Anterior cingulate cortex (tissue), 58 donors: ENCODE results near the gene TANC1.

Experiments used
- DNase-seq, 58 donors: peaks; one replicate each; lab custom pipeline; 2025; lab: John Stamatoyannopoulos, UW

The TANC1 gene

DNA sequence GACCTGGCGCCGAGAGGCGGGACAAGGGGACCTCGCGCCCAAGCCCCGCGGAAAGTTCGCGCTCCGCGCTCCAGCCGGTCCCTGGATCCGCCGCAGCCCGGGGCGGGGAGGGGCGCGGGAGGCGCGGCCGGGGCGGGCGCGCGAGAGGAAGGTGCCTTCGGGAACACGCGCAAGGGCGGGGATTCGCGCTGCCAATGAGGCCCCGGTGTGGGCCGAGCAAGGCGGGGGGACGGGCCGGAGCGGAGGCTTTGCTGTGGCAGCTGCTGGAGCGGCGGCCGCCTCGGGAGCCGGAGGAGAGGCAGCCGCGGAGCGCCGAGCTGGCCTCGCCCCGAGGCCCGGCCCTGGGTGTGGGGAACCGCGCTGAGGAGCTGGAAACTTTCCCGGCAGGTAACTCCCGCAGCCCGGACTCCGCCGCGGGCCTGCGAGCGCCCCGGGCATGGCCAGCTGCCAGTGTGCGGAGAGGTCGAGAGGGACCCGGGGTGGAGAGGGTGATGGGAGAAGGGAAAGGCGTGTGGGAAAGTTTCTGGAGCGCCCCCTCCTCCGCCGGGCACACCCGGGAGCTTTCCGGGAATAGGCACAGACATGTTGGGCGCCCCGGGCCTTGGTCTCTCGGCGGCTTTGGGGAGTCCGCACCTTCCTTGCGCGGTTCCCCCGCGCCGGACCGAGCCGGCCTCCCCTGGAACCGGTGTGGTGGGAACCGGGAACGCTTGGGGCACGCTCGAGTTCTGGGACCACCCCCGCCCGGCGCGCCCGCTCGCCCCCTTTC lies at the start of gene TANC1:
TSS of gene TANC1 (plus strand) at position 245 of the 766 bp plus-strand sequence. CDS start 97,271 bp downstream, outside the sequence.
- DNase-seq, result peak in 57 of 58 donors; percentile 15 to 94 (median 84)

DNA sequence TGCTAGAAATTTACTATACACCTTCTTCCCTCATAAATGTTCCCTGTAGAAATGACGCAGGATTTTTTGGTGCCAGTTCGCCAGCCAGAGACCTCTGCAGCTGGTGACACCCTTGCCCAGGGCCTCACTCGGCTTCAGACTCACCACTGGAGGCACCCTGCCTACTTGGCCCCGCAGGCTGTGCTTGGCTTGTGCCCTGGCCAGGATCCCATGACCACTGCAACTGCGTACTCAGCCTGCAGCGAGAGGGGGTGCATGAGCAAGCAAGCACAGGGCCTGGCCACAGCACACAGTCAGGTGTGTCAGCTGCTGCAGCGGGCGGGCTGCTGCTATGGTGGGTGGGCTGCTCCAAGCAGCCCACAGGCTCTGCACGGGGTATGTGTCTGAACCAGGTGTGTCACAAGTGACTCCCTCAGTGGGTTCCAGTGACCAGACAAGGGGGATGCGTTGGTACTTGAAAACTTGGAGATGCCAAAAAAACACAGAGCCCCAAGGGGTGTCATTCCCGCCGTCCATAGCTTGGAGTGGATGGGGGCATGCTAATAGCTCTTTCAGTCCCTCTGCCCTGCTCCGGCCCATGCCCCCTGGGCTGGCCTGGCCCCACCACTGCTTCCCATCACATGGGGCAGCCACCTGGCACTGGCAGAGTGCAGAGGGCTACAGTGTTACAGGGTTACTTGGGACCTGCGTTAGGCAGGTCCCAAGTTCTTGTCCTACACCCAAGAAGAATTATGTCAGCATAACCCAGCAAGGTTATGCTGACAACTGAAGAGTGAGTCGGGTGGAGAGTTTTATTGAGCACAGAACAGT lies 46.6 kb upstream of the TANC1 start:
- DNase-seq, result no peak

DNA sequence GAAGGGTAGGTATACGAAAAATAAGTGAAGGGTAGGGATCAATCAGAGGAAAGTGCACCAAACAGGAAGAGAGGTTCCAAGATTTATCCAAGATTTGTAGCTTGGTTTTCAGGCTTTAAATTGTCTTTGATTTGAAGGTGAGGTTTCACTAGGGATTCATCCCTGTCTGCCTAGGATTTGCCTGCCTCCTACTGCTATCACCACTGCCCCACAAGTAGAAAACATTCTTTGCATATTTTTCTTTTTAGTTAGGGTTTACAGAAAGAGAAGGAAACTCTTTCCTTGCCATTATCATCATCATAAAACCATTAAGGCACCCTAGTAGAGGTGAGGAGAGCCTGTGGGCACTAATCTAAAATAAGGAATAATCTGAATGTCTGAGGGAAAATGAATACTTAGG lies 45.8 kb upstream of the TANC1 start:
- DNase-seq, result no peak

DNA sequence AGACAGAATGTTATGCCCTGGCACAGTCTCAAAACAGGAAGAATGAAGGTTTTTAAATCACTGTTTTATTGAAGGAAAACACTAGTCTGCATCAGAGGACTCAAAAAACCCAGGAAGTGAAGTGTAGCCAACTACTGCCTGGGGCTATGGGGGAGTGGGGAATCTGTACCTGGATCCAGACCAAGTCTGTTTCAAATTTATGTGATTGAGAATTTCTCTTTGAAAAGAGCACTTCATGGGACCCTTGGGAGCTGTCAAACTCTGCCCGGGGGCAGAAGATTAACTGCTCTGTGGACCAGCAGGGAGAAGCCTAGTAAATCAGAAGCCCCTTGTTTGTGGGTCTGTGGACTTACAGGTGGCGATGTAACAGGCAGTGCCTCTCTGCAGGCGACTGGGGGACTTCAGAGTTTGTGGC lies 45.3 kb upstream of the TANC1 start:
- no peak for DNase-seq

DNA sequence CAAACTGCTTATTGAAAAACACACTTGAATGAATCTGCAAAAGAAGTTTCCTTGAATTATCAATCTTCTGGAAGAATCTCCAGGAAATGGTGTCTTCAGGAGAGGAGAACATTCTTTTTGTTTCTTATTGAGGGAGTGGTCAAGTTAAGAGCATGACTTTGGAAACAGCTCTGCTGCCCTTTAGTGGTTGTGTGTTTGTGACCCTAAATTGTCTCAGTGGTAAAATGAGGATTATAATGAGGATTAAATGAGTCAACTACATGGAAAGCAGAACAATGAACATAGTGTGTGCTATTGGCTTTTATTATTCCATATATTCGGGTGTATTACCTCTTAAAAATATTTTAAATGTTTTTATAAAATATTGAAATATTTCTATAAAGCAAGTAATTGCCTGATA lies 44.8 kb upstream of the TANC1 start:
- no peak for DNase-seq

DNA sequence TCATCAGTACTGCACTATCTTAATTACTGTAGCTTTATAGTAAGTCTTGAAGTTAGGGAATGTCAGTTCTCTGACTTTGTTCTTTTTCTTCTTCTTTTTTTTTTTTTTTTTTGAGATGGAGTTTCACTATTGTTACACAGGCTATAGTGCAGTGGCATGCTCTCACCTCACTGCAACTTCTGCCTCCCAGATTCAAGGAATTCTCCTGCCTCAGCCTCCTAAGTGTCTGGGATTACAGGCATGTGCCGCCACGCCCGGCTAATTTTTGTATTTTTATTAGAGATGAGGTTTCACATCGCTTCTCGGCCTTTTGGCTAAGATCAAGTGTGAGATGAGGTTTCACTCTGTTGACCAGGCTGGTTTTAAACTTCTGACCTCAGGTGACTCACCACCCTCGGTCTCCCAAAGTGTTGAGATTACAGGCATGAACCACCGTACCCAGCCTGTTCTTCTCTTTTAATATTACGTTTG lies 41.9 kb upstream of the TANC1 start:
- no peak for DNase-seq

DNA sequence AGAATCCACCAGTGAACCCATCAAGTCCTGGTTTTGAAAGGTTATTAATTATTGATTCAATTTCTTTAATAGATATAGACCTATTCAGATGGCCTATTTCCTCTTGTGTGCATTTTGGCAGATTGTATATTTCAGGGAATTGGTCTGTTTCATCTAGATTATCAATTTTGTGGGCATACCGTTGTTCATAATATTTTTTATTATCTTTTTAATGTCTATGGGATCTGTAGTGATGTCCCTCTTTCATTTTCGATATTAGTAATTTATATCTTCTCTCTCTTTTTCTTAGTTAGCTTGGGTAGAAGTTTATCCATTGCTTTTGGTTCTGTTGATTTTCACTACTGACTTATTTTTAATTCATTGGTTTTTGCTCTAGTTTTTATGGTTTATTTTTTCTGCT lies 39.9 kb upstream of the TANC1 start:
- no peak for DNase-seq

DNA sequence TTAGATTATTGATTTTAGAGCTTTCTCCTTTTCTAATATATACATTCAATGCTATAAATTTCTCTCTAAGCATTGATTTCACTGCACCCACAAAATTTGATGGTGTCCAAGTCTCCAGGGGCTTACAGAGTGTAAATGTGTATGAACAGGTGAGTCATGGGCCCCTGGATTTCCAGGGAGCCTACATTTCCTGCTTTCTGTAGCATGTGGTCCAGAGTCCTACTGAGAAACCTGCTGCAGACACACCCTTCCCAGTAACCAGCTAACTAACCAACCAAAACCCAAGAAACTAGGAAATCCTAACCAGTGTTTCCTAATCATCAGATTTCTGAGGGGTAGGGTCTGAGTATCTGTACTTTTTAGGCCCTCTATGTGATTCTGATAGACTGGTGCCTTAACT lies 39.5 kb upstream of the TANC1 start:
- DNase-seq, result no peak

DNA sequence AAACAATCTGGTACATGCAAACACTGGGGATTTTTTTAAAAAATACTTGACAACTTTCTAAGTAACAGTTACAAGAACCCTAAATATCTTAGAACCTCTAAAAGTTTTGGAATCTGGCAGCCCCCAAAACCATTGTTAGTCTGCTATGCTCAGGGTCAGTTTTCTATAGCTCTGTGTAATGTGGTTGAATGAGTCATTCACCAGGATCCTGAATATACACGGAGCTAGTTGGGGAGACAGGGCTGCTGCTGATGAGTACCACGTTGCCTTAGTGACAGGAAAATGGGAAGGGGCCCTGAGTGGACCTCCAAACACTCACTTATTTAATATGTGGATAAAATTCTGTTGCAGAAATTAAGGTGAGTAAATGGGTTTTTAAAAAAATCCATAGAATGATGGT lies 36.9 kb upstream of the TANC1 start:
- no peak for DNase-seq

DNA sequence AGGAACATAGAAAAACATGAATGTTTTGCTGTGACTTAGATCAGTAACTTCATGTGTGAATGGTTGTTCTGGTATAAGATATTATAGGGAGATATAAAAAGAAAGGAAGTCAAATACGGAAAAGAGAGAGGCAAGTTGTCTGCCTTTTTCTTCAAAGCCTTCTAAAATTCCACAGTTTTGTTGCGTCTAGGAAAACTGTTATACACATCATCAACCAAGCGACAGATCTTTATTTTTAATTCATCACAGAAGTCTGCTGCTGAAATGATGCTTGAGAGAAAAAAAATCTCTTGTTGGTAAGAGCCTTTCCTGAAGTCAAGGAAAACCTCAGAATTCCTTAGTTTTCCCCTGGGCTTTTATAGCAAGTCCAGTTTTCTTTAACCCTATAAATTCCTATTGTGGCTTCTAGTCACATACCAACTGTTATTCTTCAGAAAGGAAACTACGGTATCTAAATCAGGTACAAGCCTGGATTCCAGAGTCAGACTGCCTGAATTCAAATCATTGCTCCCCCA lies 36.3 kb upstream of the TANC1 start:
- DNase-seq, result no peak

DNA sequence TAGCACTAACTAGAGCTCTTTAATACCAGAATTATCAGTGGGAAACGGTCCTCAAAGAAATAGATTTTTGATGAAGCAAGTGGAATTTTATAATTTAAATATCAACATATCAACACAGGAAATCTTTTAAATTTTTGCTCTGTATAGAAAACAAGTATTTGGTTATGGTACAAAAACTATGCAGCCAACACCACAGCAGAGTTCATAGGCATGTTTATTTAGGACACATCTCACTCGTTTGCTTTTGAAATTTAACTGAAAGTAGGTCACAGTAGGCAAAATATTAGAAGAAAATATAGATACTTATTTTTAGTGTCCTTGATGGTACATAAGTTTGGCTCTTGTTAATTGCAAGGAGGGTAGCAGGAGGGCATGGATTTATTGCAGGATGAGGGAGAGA lies 34.3 kb upstream of the TANC1 start:
- no peak for DNase-seq

DNA sequence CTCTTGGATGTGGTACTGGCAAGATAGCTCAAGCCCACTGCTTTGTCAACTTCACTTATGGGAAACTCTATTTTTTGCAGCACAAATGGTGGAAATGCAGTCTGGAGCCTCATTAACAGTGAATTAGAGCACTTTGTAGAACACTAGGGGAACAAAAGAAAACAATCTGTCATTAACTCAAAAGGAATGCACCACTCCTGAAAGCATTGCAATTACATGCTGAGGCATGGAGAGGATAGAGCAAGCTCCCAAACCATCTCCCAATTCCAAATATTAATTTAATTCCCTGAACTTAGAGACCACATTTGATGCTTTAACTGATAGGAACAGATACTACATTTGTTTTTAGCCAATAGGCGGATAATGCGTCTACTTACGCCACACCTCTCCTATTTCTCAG lies 32.8 kb upstream of the TANC1 start:
- DNase-seq, result no peak

DNA sequence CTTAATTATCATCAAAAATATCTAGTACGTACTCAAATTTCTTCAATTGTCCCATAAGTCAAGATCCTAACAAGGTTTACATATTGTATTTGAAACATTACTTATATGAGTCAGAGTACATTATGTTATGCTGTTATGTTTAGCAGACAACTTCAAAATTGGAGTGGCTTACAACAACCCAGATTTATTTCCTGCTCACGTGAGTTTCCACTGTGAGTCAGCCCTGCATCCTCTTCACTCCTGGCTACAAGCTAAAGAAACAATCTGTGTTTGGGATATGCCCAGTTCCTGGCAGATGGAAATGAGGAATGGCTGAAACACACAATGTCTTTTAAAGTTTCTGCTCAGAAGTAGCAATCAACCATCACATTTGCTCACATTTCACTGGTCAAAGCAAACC lies 31.5 kb upstream of the TANC1 start:
- DNase-seq, result peak in 4 of 58 donors; percentile 3 to 10 (median 10)

DNA sequence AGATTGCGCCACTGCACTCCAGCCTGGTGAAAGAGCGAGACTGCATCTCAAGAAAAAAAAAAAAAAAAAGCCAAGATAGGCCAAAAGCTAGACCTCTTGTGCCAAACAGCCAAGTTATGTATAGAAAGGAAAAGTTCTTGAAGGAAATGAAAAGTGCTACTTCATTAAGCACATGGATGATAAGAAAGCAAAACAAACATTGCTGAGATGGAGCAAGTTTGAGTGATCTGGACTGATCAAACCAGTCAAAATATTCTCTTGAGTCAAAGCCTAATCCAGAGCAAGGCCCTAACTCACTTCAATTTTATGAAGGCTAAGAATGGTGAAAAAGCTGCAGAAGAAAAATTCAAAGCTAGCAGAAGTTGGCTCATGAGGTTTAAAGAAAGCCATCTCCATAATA lies 28.1 kb upstream of the TANC1 start:
- DNase-seq, result no peak

DNA sequence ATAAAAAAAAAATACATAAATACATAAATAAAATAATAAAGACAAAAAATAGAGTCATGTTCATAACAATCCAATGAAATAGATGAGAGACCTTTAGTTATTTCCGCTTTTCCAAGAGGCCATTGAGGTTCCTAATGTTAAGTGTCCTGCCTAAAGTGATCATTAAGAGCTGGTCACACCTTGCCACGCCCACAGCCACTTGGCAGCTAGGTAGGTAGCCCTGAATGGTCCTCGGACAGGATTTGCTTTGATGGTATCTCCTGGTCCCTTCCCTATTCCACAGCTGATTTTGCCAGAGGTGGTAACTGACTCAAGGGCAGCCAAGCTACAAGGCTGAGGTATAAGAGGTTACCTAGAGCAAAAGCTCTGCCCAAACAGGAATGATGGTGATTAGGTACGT lies 24.5 kb upstream of the TANC1 start:
- no peak for DNase-seq

DNA sequence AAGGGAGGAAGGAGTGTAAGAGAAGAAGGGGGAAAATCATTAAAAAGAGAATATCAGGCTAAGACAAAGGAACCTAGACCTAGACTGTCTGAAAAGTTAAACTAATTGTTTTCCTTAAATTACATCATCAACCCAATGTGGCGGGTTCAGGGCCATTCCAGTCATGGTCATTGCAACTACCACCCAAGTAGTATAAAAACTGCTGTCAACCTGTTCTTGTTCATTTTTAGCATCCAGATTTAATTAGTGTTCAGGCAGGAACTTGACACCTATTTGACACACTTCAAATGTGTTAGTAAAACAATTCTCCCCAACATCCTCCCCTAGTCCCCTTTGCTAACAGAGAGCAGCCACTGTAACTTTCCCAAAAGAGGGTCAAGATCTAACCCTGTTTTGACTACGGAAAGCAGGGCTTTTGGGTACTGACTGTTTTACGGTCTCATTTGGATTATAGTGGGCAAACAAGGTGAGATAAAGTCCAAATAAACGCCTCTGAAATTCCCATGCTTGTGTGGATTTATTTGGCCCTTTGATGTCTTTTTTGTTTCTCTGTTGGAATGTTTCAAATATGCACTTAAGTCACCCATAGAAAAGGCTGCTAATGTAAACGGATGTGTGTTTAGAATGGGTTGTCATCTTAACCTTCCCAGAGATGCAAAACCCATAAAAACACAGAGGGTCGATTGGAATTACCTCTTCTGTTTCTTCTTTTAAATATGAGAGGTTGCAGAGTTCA lies 19.3 kb upstream of the TANC1 start:
- DNase-seq, result no peak

DNA sequence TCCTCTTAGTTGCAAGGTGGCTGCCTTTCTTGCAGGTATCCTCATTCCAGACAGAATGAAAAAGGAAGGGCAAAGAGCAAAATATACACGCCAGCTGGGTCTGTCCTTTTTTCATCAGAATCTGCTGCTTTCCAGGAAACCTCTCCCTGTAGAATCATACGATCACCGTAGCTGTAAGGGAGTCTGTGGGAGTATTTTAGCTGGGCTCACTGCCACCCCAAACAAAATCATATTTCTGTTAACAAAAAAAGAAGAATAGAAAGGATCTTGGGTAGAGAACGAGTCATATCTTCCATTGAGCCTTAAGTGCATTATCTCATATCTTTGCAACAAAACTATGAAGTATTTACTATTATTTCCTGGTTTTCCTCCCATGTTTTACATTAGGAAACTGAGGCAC lies 15.0 kb upstream of the TANC1 start:
- DNase-seq, result peak in 1 of 58 donors; percentile 4

DNA sequence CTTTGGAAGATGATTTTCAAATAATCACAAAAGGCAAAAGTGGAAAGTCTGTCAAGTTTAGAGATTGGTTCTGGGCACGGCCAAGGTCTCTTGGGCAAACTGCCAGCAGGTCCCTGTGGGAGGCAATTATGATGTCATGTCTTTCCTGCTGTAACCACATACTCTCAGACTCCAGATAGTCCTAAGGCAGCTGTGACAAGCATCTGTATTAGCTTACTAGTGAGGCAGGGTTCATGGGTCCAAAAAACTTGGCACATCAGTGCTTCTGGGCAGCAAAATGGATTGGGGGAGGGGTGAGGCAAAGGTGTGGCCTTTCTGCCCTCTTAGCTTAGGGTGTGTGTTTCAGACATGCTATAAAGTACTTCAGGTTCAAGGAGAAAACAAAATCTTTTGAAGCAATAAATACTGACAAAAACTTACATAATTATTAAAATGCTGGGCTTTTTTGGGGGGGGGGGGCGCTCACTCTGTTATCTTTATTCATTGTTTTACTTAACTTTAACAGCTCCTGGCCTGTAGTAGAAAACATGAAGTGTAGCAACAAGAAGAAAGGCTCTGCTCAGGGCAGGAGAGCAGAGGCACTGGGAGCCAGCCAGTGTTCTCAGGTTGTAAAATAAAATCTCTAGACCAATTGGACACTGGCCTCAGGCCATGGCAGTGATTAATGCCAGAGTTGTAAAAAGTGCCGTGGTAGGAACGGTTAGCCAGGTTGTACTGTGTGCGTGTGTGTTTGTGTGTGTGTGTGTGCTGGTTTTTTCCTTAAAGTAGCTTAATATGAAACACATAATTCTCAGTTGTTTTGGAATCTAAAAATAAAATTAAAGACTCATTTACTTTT lies 14.3 kb upstream of the TANC1 start:
- peak in 9 of 58 donors; percentile 2 to 55 (median 7) for DNase-seq

DNA sequence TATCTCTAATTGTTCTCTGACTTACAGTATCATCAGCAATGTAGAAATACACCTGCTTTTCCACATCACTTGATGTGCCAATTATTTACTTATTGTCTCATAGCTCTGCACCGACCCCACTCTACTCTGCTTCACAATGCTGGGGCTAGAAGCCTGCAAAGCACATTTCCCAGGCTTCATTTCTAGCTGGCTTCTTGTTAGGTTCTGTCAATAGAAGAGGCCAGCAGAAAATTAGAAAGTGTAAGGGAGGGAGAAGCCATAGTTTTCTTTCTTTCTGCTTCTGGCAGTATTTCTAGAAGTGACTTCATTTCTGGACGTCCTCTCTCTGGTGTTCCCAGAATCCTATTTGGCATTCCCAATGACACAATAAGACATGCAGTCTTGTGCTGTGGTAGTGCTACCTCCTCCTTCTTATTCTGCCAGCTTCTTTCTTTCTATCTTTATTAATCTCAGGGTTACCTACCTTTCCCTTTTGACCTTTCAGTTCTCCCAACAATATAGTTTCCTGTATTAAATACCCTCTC lies 12.5 kb upstream of the TANC1 start:
- DNase-seq, result no peak

DNA sequence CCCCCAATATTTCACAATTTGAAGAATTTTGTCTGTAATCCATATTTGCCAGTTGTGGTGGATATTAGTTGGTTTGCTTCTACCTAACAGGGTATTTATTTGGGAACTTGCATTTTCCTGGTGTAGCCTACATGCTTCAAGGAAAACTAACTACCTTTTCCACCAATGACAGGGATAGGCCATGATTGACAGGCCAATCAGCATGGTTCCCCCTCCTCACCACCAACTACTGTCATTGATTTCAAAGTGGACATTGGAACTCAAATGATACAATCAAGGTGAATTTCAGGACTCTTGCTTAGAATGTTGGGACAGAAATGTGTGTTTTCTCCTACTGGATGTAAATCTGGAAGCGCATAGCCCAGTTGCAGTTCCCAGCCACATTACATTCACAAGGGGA lies 10.1 kb upstream of the TANC1 start:
- DNase-seq, result no peak
